WI38 (cell line): ENCODE results near the gene TMEM218.

Experiments
- H3K4me3 ChIP-seq: 2 replicates; pipeline ENCODE4 v1.5.1; 2011; ENCODE audit warnings: low read depth, mild to moderate bottlenecking, control low read depth, low read length
- TF ChIP-seq, protein P1 (sequence below): IDR thresholded peaks from 2 replicates; pipeline ENCODE4 v1.5.1; 2012; ENCODE audit warnings: low read depth, mild to moderate bottlenecking, control low read depth, low read length

The TMEM218 gene

DNA sequence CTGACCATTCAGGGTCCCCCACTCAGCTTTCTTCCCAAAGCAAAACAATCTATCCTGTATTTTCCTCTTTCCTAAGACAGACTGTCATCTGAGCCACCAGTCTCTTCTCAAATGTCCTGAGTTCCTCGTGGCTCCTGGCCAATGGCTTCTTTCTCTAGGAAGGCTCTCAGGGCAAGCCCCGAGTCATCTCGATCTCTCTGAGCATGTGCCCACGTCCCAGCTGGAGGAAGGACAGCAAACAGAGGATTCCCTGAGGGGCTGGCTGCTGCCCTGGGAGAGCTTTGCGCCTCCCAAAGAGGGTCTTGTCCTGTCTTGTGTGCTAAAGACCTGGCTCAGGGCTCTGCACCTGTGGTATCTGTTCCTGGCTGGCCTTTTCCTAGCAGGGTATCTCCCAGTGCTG is 40.0 kb downstream of the TMEM218 start:
- TF ChIP-seq, protein P1, sequence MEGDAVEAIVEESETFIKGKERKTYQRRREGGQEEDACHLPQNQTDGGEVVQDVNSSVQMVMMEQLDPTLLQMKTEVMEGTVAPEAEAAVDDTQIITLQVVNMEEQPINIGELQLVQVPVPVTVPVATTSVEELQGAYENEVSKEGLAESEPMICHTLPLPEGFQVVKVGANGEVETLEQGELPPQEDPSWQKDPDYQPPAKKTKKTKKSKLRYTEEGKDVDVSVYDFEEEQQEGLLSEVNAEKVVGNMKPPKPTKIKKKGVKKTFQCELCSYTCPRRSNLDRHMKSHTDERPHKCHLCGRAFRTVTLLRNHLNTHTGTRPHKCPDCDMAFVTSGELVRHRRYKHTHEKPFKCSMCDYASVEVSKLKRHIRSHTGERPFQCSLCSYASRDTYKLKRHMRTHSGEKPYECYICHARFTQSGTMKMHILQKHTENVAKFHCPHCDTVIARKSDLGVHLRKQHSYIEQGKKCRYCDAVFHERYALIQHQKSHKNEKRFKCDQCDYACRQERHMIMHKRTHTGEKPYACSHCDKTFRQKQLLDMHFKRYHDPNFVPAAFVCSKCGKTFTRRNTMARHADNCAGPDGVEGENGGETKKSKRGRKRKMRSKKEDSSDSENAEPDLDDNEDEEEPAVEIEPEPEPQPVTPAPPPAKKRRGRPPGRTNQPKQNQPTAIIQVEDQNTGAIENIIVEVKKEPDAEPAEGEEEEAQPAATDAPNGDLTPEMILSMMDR = no peak
- H3K4me3 ChIP-seq = no peak overlapping the region

DNA sequence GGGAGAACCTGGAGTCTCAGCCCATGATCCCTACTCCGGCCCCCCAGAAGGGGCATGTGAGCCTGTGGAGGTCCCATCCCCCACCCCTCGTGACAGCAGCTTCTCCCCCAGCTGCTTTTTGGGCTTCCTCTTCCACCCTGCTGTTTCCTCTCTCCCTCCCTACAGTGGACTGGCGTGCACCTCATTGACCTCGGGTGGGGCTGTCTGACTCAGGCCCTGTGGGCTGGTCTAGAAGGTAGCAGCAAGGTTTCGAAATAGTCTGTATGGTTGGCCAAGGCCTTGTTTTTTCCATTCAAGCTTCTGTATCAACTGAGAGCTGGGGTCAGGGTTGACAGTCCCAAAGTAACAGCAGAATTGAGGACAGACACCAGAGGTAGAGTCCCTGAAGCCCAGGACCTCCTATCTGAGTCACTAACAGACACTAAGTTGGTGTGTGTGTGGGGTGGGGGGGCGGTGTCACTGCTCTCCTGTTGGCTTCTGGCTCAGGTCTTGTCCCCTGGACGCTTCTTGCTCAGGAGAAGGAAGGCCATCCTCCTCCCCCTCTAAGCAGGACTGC is 40.6 kb downstream of the TMEM218 start:
- TF ChIP-seq, protein P1 = no peak
- H3K4me3 ChIP-seq = no peak overlapping the region

DNA sequence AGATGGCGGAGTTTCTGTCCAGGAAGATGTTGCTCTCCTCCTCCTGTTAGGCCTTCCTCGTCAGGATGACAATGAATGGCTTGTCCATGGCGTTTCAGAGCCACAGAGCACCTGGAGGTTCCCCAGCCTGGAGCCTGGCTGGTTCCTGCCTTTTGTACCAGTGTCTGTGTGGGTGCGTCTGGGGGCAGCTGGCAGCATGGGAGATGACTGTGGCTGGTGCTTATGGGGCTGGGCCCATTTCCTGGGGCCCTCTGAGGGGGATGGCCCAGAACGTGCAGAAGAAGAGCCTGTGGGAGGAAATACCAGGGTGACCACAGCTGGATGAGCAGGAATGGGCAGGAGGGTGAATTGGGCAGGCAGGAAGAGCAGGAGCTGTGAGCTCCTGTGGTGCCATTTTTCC is 41.6 kb downstream of the TMEM218 start:
- TF ChIP-seq, protein P1 = no peak

DNA sequence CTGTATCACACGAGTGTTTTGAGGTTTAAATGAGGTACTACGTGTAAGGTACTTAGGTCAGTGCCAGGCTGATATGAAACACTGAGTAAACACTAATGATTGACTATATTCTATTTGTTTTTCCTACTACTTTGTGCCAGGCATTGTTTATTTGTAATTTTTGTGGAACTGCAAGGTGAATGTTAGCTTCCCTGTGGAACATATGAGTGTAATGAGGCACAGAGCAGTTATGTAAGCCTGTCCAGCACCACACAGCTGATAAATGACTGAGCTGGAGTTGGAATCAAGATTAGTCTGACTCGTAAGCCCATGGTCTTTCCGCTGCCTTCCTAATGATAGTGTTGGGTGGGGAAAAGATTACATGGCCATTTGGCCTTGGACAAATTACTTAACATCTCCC is 42.4 kb downstream of the TMEM218 start:
- H3K4me3 ChIP-seq = no peak overlapping the region
- TF ChIP-seq, protein P1 = no peak

More for the DNA sequence above, 41.6 kb downstream of the TMEM218 start:
- H3K4me3 ChIP-seq = no peak overlapping the region

DNA sequence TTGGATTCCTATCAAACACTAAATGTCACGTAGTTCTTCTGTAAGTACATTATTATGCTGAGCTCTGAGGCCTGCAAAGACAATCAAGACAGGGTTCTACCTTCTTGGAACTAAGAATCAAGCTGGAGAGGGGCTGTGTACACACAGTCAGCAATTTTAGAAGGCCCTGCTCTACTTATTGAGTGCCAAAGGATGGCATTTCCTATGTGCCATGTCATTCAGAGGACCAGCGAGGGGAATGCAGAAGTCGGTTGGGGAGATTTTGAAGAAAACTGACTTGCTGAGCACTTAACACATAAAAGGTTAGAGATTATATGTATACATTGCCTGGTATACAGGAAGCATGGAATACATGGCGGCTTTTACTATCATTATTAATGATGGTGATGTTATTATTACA is 43.1 kb downstream of the TMEM218 start:
- TF ChIP-seq, protein P1 = no peak
- no peak overlapping the region for H3K4me3 ChIP-seq

DNA sequence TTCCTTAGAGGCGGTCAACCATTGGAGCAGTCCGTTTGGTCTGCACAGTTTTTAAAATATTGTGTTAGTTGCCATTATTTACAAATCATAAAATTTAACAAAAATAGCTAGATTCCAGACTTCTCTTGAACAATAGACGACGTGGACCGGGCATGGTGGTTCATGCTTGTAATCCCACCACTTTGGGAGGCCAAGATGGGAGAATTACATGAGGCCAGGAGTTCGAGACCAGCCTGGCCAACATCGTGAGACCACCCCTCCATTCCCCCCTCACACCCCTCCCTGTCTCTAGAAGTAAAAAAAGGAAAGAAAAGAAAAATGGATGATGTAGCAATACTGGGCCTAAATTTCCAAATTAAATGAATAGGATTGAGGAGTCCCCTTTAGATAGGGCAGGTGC is 47.4 kb downstream of the TMEM218 start:
- TF ChIP-seq, protein P1 = no peak
- peak overlapping the region; percentile 68 for H3K4me3 ChIP-seq

DNA sequence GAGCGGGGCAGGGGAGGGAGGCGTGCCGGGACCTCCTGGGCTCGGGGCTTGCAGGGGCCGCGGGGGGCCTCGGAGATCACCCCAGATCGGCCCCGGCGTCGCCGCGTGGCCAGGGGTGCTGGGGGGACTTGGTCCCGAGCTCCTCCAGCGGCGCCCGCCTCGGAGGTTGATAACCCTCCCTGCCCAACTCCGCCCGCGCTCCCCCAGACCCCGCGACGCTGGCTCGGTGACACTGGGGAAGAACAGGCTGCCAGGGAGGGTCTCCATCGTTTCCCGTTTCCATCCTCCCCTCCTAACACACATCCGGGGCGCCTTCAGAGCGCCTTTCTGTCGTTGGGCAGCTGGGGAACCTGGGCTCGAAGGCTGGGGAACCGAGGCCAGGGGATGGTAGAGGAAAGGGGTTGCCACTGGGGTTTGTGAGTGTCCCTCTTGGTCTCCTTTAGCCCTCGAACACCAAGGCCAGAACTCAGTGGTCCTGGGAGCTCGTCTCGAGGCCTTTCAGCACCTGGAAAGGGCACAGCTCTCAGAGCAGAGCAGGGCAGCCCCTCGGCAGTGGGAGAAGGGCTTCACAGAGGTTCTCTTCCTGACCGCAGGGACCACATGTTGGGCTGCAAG is 47.9 kb downstream of the TMEM218 start:
- TF ChIP-seq, protein P1 = no peak
- H3K4me3 ChIP-seq = peak overlapping the region; percentile 68
